PC-9 (cell line): ENCODE results near the gene TEDC1.

Experiments used
- CTCF ChIP-seq: fragments of 200-600 bp; sonication (generic); conservative IDR thresholded peaks from 2 replicates; pipeline ENCODE4 v1.6.1; 2017; ENCODE audit warnings: mixed run types, antibody characterized with exemption, mild to moderate bottlenecking, moderate library complexity
- EZH2 ChIP-seq: fragments of 200-600 bp; sonication (generic); IDR thresholded peaks from 2 replicates; pipeline ENCODE4 v1.8.0; 2017; ENCODE audit warnings: antibody characterized with exemption, low read depth

GRCh38 chr14:105486163-105486973 lies 4.7 kb upstream of the TEDC1 start, which contains the start of gene CRIP1:
- TF ChIP-seq CTCF (no peak), EZH2 (no peak)
